ENCODE data around the gene DIP2B. TPM values are rescaled to one million over a fixed set of nuclear protein-coding genes. Genes with fewer than 3 reads are reported as not detected.
"Not testable (repeated sequence)": the region's sequence is repeated elsewhere in the genome, so short reads cannot be mapped to it uniquely, and the experiment has no call there.

The DIP2B gene
- total RNA-seq, 3 donors from 2014 or later (not counting 1 experiment from before 2014, with no cell fraction given) = 17.2 to 23.2 (median 22.2) TPM

DNA sequence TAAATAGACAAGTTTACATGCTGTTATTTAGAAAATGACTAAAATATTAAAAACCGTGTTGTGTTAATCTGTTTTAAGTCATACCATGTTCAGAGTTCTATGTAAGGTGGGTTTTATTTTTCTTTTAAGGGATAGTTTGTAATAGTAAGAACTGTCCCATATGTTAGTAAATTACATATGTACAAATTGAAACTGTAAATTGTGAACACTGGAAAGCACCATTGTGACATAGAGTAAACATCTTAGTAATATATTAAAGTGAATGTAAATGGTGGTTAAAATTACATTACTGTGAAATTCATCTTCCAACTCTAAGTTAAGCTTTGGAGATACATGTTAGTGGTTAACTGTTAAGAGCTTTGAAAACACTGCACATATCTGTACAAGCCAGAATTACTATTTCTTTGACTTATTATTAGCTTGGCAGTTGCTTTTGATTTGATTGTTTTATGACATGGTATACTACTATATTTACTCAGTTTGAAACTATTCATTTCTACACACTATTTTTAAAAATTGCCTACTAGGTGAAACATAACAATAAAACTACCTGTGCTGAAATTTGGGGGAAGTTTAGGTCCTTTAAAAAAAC is 27.4 kb upstream of the DIP2B start:
- WGBS (ENCODE audit: insufficient coverage) = 80% methylated on average over 1 of the region's 1 CpG
- TF ChIP-seq, protein P1, sequence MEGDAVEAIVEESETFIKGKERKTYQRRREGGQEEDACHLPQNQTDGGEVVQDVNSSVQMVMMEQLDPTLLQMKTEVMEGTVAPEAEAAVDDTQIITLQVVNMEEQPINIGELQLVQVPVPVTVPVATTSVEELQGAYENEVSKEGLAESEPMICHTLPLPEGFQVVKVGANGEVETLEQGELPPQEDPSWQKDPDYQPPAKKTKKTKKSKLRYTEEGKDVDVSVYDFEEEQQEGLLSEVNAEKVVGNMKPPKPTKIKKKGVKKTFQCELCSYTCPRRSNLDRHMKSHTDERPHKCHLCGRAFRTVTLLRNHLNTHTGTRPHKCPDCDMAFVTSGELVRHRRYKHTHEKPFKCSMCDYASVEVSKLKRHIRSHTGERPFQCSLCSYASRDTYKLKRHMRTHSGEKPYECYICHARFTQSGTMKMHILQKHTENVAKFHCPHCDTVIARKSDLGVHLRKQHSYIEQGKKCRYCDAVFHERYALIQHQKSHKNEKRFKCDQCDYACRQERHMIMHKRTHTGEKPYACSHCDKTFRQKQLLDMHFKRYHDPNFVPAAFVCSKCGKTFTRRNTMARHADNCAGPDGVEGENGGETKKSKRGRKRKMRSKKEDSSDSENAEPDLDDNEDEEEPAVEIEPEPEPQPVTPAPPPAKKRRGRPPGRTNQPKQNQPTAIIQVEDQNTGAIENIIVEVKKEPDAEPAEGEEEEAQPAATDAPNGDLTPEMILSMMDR (IDR thresholded peaks at IDR 0.05) = no peak
- Mint-ChIP-seq H3K4me1 (no peaks in the 10 kb centered on the region), H3K9me3 (no peaks in the 10 kb centered on the region), H3K4me3 (no peak overlapping the region), H3K27ac (no peak overlapping the region), H3K27me3 (ENCODE audit: low read depth in 2 of 2) (no peaks in the 10 kb centered on the region), H3K36me3 (peaks cover 19% of the 10 kb centered on the region)
- Histone ChIP-seq H3K36me3 (ENCODE audit: control insufficient read depth, insufficient read depth, low read length) (peaks cover 48% of the 10 kb centered on the region), H3K27me3 (ENCODE audit: control insufficient read depth, insufficient read depth, low read length) (no peaks in the 10 kb centered on the region), H3K4me1 (ENCODE audit: control insufficient read depth, insufficient read depth, low read length) (no peaks in the 10 kb centered on the region), H3K9me3 (ENCODE audit: control insufficient read depth, insufficient read depth, low read length) (no peaks in the 10 kb centered on the region), H3K4me3 (ENCODE audit: low read length) (no peak overlapping the region), H3K27ac (ENCODE audit: low read length) (no peak overlapping the region)
- ATAC-seq = no peak
- no peak for DNase-seq
- intact Hi-C loops (cut with micrococcal nuclease) = no loop called here

DNA sequence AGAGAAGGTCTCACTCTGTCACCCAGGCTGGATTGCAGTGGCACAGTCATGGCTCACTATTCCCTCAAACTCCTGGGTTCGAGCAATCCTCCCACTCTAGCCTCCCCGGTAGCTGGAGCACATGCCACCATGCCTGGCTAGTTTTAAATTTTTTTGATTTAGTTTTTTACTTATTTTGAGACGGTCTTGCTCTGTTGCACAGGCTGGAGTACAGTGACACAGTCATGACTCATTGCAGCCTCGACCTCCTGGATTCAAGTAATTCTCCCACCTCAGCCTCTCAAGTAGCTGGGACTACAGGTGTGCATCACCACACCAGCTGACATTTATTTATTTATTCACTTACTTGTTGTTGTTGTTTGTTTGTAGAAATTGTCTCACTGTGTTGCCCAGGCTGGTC is 22.2 kb upstream of the DIP2B start:
- Histone ChIP-seq H3K27ac (ENCODE audit: low read length) (no peak overlapping the region), H3K4me3 (ENCODE audit: low read length) (no peak overlapping the region), H3K4me1 (ENCODE audit: control insufficient read depth, insufficient read depth, low read length) (no peaks in the 10 kb centered on the region), H3K27me3 (ENCODE audit: control insufficient read depth, insufficient read depth, low read length) (no peaks in the 10 kb centered on the region), H3K36me3 (ENCODE audit: control insufficient read depth, insufficient read depth, low read length) (peaks cover 5% of the 10 kb centered on the region), H3K9me3 (ENCODE audit: control insufficient read depth, insufficient read depth, low read length) (no peaks in the 10 kb centered on the region)
- Mint-ChIP-seq H3K27ac (no peak overlapping the region), H3K4me3 (no peak overlapping the region), H3K27me3 (ENCODE audit: low read depth in 2 of 2) (no peaks in the 10 kb centered on the region), H3K9me3 (no peaks in the 10 kb centered on the region), H3K4me1 (no peaks in the 10 kb centered on the region), H3K36me3 (no peaks in the 10 kb centered on the region)
- TF ChIP-seq, protein P1 (IDR thresholded peaks at IDR 0.05) = no peak
- DNase-seq = no peak
- 90% methylated on average over 4 of the region's 4 CpGs for WGBS (ENCODE audit: insufficient coverage)
- intact Hi-C loops (cut with micrococcal nuclease) = no loop called here
- no peak for ATAC-seq

DNA sequence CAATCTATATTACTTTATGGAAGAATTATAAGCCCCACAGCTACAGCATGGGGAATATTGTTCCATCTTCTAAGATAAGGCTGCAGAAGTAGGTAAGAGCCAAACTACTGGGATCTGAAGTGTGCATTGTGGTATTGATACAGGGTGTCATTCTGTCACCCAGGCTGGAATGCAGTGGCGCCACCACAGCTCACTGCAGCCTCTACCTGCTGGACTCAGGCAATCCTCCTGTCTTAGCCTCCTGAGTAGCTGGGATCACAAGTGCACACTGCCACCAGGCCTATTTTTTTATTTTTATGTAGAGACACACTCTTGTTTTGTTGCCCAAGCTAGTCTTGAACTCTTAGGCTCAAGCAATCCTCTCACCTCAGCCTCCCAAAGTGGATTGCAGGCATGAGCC is 21.3 kb upstream of the DIP2B start:
- no peaks in the 10 kb centered on the region for H3K27me3 Mint-ChIP-seq (ENCODE audit: low read depth in 2 of 2)
- Histone ChIP-seq H3K27ac (ENCODE audit: low read length) (no peak overlapping the region), H3K27me3 (ENCODE audit: control insufficient read depth, insufficient read depth, low read length) (no peaks in the 10 kb centered on the region), H3K9me3 (ENCODE audit: control insufficient read depth, insufficient read depth, low read length) (no peaks in the 10 kb centered on the region), H3K36me3 (ENCODE audit: control insufficient read depth, insufficient read depth, low read length) (no peaks in the 10 kb centered on the region), H3K4me3 (ENCODE audit: low read length) (no peak overlapping the region), H3K4me1 (ENCODE audit: control insufficient read depth, insufficient read depth, low read length) (no peaks in the 10 kb centered on the region)
- intact Hi-C loops (cut with micrococcal nuclease) = no loop called here
- H3K36me3 Mint-ChIP-seq = no peaks in the 10 kb centered on the region
- H3K4me1 Mint-ChIP-seq = no peaks in the 10 kb centered on the region
- 100% methylated on average over 1 of the region's 1 CpG for WGBS (ENCODE audit: insufficient coverage)
- no peaks in the 10 kb centered on the region for H3K9me3 Mint-ChIP-seq
- ATAC-seq (no peak), DNase-seq (no peak)
- H3K27ac Mint-ChIP-seq = no peak overlapping the region
- no peak overlapping the region for H3K4me3 Mint-ChIP-seq
- TF ChIP-seq, protein P1 (IDR thresholded peaks at IDR 0.05) = no peak

DNA sequence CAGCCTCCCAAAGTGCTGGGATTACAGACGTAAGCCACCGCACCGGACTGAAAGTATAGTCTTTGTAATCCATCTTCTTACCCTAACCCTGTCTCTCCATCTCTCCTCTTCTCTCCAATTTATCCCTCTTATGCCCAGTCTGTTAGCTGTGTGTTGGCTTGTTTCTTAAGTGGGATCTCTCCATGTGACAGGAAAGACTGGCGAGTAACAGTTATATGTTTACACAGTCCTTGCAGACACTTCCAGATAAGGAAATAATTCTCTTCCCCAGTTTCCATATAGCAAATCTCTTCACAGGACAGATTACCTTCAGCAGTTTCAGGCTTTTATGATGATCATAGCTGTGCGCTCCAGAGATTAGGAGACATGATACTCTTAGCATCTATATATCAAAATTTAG is 16.0 kb upstream of the DIP2B start:
- no peaks in the 10 kb centered on the region for H3K27me3 ChIP-seq (ENCODE audit: control insufficient read depth, insufficient read depth, low read length)
- H3K9me3 ChIP-seq (ENCODE audit: control insufficient read depth, insufficient read depth, low read length) = peaks cover 17% of the 10 kb centered on the region
- WGBS (ENCODE audit: insufficient coverage) = 93% methylated on average over 4 of the region's 5 CpGs
- H3K36me3 ChIP-seq (ENCODE audit: control insufficient read depth, insufficient read depth, low read length) = no peaks in the 10 kb centered on the region
- H3K27ac ChIP-seq (ENCODE audit: low read length) = no peak overlapping the region
- no peaks in the 10 kb centered on the region for H3K4me1 ChIP-seq (ENCODE audit: control insufficient read depth, insufficient read depth, low read length)
- no peak overlapping the region for H3K4me3 ChIP-seq (ENCODE audit: low read length)
- Mint-ChIP-seq H3K4me3 (no peak overlapping the region), H3K4me1 (no peaks in the 10 kb centered on the region), H3K27me3 (ENCODE audit: low read depth in 2 of 2) (peaks cover 0 to 4% of the 10 kb centered on the region in 2 donors), H3K9me3 (peaks cover 0 to 4% of the 10 kb centered on the region in 2 donors), H3K36me3 (peaks cover 14% of the 10 kb centered on the region), H3K27ac (no peak overlapping the region)
- no peak for DNase-seq
- no peak for ATAC-seq
- intact Hi-C loops (cut with micrococcal nuclease) = no loop called here
- TF ChIP-seq, protein P1 (IDR thresholded peaks at IDR 0.05) = no peak

DNA sequence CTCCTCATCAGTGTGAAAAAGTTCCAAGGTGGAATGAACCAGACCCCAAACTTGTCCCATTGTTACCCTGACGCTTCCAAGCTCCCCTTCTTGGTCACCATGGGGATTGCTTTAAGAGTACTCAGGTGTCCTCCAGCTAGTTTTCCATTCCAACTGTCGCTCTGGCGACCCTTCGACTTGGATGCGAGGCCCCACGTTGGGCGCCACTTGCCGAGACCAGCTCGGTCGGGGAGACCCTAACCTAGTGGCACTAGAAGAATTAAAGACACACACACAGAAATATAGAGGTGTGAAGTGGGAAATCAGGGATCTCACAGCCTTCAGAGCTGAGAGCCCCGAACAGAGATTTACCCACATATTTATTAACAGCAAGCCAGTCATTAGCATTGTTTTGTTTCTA is 6.7 kb upstream of the DIP2B start:
- H3K27ac ChIP-seq (ENCODE audit: low read length); H3K27me3 ChIP-seq (ENCODE audit: control insufficient read depth, insufficient read depth, low read length); H3K4me1 ChIP-seq (ENCODE audit: control insufficient read depth, insufficient read depth, low read length); H3K27ac Mint-ChIP-seq; H3K27me3 Mint-ChIP-seq (ENCODE audit: low read depth in 2 of 2); H3K36me3 ChIP-seq (ENCODE audit: control insufficient read depth, insufficient read depth, low read length); H3K4me3 ChIP-seq (ENCODE audit: low read length); intact Hi-C loops (cut with micrococcal nuclease); H3K4me3 Mint-ChIP-seq; DNase-seq; ATAC-seq; H3K4me1 Mint-ChIP-seq: not testable (repeated sequence)
- H3K9me3 Mint-ChIP-seq = peaks cover 3 to 24% of the 10 kb centered on the region in 2 donors
- peaks cover 35% of the 10 kb centered on the region for H3K9me3 ChIP-seq (ENCODE audit: control insufficient read depth, insufficient read depth, low read length)
- H3K36me3 Mint-ChIP-seq = peaks cover 28% of the 10 kb centered on the region
- 97% methylated on average over 6 of the region's 11 CpGs for WGBS (ENCODE audit: insufficient coverage)

All from natural killer cell (primary cell).